Measurements from ENCODE around the gene RAG1.

The RAG1 gene

GRCh38 chr11:36622431-36623136 lies 54.8 kb downstream of the RAG1 start:
- Histone ChIP-seq H3K27ac (ENCODE audit: low read depth, low read length, poor library complexity, severe bottlenecking) (peak overlapping the region; percentile 97), H3K9ac (ENCODE audit: low read length) (peak overlapping the region; percentile 20), H3K79me2 (ENCODE audit: insufficient read depth, low read length) (no peaks in the 10 kb centered on the region), H3K36me3 (ENCODE audit: insufficient read depth, low read length) (no peaks in the 10 kb centered on the region), H3K9me2 (ENCODE audit: low read depth, low read length) (no peaks in the 10 kb centered on the region), H3F3A (ENCODE audit: insufficient read depth, low read length) (no peaks in the 10 kb centered on the region), H3K27me3 (ENCODE audit: insufficient read depth, low read length) (no peaks in the 10 kb centered on the region), H3K9me3 (ENCODE audit: low read length) (no peaks in the 10 kb centered on the region), H3K4me3 (ENCODE audit: low read depth, low read length, poor library complexity, severe bottlenecking) (no peak overlapping the region), H3K4me1 (ENCODE audit: insufficient read depth, low read length, severe bottlenecking) (peaks cover 92% of the 10 kb centered on the region), H2AFZ (ENCODE audit: low read length) (no peak overlapping the region), H3K4me2 (ENCODE audit: low read length) (no peak overlapping the region), H4K20me1 (ENCODE audit: insufficient read depth, low read length) (no peaks in the 10 kb centered on the region)
- TF ChIP-seq CTCF (IDR thresholded peaks at IDR 0.05; ENCODE audit: low read length) = peak; percentile 72
- TF ChIP-seq EZH2 (IDR thresholded peaks at IDR 0.05; ENCODE audit: borderline replicate concordance, low read length) = no peak

- H3K9ac ChIP-seq (ENCODE audit: low read length) = no peak overlapping the region
- H3F3A ChIP-seq (ENCODE audit: insufficient read depth, low read length) = no peaks in the 10 kb centered on the region
- TF ChIP-seq CTCF (IDR thresholded peaks at IDR 0.05; ENCODE audit: low read length) (no peak), EZH2 (IDR thresholded peaks at IDR 0.05; ENCODE audit: borderline replicate concordance, low read length) (no peak)
- no peaks in the 10 kb centered on the region for H3K36me3 ChIP-seq (ENCODE audit: insufficient read depth, low read length)
- H3K4me1 ChIP-seq (ENCODE audit: insufficient read depth, low read length, severe bottlenecking) = peaks cover 83% of the 10 kb centered on the region
- H3K27me3 ChIP-seq (ENCODE audit: insufficient read depth, low read length) = no peaks in the 10 kb centered on the region
- H3K9me2 ChIP-seq (ENCODE audit: low read depth, low read length) = no peaks in the 10 kb centered on the region
- H2AFZ ChIP-seq (ENCODE audit: low read length) = no peak overlapping the region
- H3K27ac ChIP-seq (ENCODE audit: low read depth, low read length, poor library complexity, severe bottlenecking) = peak overlapping the region; percentile 45
- no peak overlapping the region for H3K4me3 ChIP-seq (ENCODE audit: low read depth, low read length, poor library complexity, severe bottlenecking)
- no peaks in the 10 kb centered on the region for H4K20me1 ChIP-seq (ENCODE audit: insufficient read depth, low read length)
- no peaks in the 10 kb centered on the region for H3K79me2 ChIP-seq (ENCODE audit: insufficient read depth, low read length)
- H3K9me3 ChIP-seq (ENCODE audit: low read length) = no peaks in the 10 kb centered on the region
- H3K4me2 ChIP-seq (ENCODE audit: low read length) = no peak overlapping the region
Measured at GRCh38 chr11:36623494-36623893, 55.7 kb downstream of the RAG1 start.

DNA sequence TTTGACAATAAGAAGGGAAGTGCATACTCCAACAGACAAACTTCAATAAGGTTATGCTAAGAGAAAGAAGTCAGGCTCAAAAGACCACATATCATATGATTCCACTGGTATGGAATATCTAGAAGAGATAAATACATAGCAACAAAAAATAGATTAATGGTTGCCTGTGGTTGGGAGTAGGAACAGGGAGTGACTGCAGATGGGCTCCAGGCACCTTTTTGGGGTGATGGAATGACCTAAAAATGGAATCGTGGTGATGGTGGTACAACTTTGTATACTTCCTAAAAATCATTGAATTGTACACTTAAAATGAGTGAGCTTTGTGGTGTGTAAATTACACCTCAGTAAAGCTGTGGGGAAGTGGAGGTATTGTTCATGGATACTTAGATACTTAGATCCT lies 59.2 kb downstream of the RAG1 start:
- no peaks in the 10 kb centered on the region for H3K9me3 ChIP-seq (ENCODE audit: low read length)
- H3K4me2 ChIP-seq (ENCODE audit: low read length) = no peak overlapping the region

More for the DNA sequence above, 59.2 kb downstream of the RAG1 start:
- no peaks in the 10 kb centered on the region for H3K79me2 ChIP-seq (ENCODE audit: insufficient read depth, low read length)
- H3K4me3 ChIP-seq (ENCODE audit: low read depth, low read length, poor library complexity, severe bottlenecking) = no peak overlapping the region
- H3K27me3 ChIP-seq (ENCODE audit: insufficient read depth, low read length) = no peaks in the 10 kb centered on the region
- no peak for TF ChIP-seq EZH2 (IDR thresholded peaks at IDR 0.05; ENCODE audit: borderline replicate concordance, low read length)
- no peak for TF ChIP-seq CTCF (IDR thresholded peaks at IDR 0.05; ENCODE audit: low read length)
- no peaks in the 10 kb centered on the region for H3K9me2 ChIP-seq (ENCODE audit: low read depth, low read length)
- no peak overlapping the region for H2AFZ ChIP-seq (ENCODE audit: low read length)
- no peaks in the 10 kb centered on the region for H4K20me1 ChIP-seq (ENCODE audit: insufficient read depth, low read length)
- H3K4me1 ChIP-seq (ENCODE audit: insufficient read depth, low read length, severe bottlenecking) = peaks cover 75% of the 10 kb centered on the region
- H3F3A ChIP-seq (ENCODE audit: insufficient read depth, low read length) = no peaks in the 10 kb centered on the region
- no peak overlapping the region for H3K9ac ChIP-seq (ENCODE audit: low read length)
- no peaks in the 10 kb centered on the region for H3K36me3 ChIP-seq (ENCODE audit: insufficient read depth, low read length)
- H3K27ac ChIP-seq (ENCODE audit: low read depth, low read length, poor library complexity, severe bottlenecking) = no peak overlapping the region

All from OCI-LY1 (cell line).